HG03097 (cell line): ENCODE measurements around the gene SMCHD1.
"Not testable (repeated sequence)": the region's sequence is repeated elsewhere in the genome, so short reads cannot be mapped to it uniquely, and the experiment has no call there.

ENCODE experiments used
- ATAC-seq: cut with Tn5 transposase; IDR thresholded peaks from one replicate; pipeline ENCODE4 v1.9.1; 2021; ENCODE audit not compliant: unreplicated experiment, low FRiP score

SMCHD1 gene

DNA sequence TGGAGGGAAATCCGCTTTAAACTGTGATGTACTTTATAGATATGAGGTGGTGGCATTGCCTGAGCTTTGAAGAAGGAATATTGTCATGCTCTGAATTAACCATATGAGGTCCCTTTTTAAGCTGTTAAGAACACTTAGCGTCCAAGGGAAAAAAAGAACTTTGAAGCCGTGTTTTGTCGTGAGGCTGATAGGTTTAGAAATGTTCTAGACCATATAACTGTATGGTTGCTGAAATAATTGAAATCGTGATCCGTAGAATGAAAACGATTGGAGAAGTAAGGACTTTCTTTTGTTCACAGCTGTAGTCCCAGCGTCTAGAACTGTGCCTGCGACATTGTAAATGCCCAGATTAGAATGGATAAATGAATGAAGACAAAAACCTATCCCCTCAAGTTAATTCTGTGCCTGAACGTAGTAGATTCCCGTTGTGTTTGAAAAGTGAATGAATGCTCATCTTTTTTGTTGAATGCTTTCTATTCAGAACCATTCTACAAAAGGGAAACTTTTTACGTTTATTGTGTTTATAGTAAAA is 1.5 kb downstream of the SMCHD1 start:
- no peak for ATAC-seq

DNA sequence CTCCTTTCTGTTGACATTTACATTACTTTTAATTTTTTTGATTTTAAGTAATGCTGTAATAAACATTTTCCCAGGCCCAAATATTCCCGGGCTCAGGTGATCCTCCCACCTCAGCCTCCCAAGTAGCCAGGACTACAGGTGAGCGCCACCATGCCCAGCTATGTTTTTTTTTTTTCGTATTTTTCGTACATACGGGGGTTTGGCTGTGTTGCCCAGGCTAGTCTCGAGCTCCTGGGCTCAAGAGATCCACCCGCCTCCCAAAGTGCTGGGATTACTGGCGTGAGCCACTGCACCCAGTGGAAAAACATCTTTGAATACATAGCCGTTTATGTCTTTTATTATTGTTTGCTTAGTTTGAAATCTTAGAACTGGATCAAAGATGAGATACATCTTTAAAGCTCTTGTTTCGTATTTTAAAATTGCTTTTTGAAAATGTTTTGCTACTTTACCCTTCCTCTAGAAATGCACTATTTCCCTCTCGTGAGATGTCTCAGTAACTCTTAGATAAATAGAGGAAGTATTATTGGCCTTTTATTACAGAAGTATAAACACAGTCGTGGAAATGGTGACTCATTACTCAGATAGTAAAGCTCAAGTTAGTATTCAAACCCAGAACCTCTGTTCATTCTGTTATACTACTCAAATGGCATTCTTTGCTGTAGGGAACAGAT is 2.4 kb downstream of the SMCHD1 start:
- ATAC-seq: no peak

DNA sequence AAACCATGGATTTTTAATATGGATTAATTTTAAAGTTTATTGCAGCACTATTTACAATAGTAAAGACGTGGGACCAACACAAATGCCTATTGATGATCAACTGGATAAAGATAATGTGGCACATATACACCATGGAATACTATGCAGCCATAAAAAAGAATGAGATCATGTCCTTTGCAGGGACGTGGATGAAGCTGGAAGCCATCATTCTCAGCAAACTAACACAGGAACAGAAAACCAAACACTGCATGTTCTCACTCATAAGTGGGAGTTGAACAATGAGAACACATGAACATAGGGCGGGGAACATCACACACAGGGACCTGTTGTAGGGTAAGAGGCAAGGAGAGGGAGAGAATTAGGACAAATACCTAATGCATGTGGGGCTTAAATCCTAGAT is 5.3 kb downstream of the SMCHD1 start:
- ATAC-seq: not testable (repeated sequence)

GRCh38 chr18:2662288-2662687 is 6.8 kb downstream of the SMCHD1 start:
- ATAC-seq: not testable (repeated sequence)

DNA sequence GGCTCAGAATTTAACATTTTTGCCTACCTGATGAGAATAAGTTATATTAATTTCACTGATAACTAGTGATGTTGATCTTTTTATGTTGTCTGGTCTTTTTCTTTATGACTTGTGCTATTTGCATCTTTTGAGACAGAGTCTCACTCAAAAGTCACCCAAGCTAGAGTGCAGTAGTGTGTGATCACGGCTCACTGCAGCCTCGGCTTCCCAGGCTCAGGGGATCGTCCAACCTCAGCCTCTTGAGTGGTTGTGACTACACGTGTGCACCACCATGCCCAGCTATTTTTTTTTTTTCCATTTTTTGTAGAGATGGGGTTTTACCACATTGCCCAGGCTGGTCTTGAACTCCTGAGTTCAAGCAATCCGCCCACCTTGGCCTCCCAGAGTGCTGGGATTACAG is 7.5 kb downstream of the SMCHD1 start:
- ATAC-seq: no peak

DNA sequence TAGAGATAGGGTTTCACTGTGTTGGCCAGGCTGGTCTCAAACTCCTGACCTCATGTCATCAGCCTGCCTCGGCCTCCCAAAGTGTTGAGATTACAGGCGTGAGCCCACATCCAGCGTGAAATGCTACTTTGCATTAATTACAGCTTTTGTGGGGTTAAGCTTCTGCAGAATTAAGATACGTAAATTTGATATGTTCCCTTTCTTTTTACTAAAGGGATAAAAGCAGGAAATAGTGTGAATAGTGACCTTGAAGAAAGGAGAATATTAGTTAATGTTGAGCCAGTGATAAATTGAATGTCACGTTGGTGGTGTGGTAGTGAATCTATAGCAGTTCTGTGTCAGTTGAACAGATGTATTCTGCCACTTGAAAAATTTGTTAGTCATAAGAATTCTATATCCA is 16.9 kb downstream of the SMCHD1 start:
- ATAC-seq: no peak

- ATAC-seq: no peak
Measured at GRCh38 chr18:2672872-2673271, 17.3 kb downstream of the SMCHD1 start.

- ATAC-seq: not testable (repeated sequence)
Measured at GRCh38 chr18:2678933-2679332, 23.4 kb downstream of the SMCHD1 start.

- ATAC-seq: no peak
Measured at GRCh38 chr18:2680216-2680792, 24.8 kb downstream of the SMCHD1 start.

DNA sequence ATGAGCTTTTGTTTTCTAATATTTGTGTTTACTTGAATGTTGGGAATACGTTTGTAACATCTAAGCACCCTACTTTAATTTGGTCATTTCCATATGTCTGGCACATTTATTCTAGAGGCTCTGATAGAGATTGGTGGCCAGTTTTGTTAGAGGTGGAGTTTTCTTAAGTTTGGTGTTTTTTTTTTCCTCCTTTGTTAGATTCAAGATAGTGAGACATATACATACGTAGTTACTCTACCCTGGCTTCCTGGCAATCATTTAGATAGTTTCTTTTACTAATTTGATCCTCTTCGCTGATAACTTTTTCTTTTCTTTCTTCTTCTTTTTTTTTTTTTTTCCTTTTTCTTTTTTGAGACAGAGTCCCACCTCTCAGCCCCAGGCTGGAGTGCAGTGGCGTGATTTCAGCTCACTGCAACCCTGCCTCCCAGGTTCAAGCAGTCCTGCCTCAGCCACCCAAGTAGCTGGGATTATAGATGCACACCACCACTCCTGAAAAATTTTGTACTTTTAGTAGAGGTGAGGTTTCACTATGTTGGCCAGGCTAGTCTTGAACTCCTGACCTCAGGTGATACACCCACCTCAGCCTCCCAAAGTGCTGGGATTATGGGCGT is 26.6 kb downstream of the SMCHD1 start:
- no peak for ATAC-seq

DNA sequence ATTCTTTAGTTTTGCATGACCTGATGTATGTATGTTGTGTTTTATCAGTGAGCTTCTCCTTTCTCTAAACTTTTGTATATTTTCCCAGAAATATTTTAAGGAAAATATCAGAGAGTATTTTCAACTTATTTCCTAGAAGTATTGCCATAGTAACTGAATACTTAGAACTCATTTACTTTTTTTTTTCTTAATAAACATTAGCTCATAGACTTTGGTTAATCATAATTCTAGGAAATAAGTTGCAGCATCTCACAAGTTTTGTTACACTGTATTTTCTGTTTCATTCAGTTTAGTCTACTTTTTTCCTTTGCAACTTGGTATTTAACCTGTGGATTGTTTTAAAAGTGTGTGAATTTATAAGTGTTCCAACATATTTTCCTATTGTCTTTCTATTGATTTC is 27.5 kb downstream of the SMCHD1 start:
- ATAC-seq: no peak

GRCh38 chr18:2686349-2686968 is 30.9 kb downstream of the SMCHD1 start:
- ATAC-seq: no peak

DNA sequence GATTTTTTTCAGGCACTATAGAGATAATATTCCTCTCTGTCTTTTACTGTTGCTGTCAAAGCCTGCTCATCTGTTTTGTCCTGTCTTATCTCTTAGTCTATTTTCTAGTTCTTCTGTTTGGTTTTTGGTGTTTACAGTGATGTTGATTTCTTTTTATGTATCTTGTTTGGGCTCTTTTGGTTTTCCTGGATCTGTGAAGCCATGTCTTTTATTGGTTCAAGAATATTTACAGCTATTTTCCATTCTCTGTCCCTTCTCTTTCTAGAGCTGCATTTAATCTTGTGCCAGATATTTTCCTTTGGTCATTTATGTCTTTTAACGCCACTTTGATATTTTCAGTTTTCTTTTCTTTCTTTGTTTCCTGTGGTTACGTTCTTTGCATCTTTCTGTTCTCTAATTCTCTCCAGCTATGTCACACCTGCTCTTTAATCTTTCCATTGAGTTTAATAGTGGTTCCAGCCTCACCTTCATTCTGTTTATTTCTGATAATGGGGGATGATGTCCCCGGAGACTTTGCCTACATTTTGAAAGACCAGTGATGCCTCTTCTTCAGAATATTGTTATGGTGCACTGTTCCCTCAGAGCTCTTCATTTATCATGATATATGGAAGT is 32.0 kb downstream of the SMCHD1 start:
- ATAC-seq: no peak

GRCh38 chr18:2692508-2692907 is 37.0 kb downstream of the SMCHD1 start:
- no peak for ATAC-seq

- ATAC-seq: no peak
Measured at GRCh38 chr18:2697184-2697583, 41.7 kb downstream of the SMCHD1 start.

- ATAC-seq: no peak
Measured at GRCh38 chr18:2699001-2699400, 43.5 kb downstream of the SMCHD1 start.

DNA sequence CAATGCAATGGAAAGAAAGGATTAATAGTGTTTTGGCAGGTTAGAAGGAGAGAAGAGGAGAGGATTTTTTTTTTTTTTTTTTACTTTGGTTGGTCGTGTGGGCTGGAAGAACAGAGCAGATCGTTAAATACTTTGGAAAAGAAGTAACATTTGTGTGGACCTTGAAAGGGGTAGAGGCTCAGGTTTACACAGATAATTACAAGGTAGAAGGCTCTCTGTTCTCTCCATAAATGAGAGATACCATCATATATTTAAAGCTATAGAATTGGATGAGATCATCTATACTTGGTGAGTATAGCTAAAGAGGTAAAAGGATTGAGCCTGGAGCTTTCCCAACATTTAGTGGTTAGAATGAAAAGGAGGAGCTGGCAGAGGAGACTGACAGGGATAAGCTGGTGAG is 49.0 kb downstream of the SMCHD1 start:
- ATAC-seq: no peak

DNA sequence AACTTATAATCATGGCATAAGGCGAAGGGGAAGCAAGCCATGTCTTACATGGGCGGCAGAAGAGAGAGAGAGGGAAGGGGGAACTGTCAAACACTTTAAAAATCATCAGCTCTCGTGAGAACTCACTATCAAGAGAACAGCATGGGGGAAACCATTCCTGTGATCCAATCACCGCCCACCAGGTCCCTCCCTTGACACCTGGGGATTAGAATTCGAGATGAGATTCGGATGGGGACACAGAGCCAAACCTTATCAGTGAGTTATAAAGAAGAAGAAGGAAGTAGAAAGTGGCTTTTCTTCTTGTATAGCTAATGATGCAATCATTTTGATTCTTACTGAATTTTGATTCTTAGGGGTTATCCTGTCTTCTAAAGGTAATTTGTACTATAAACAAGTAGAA is 51.4 kb downstream of the SMCHD1 start:
- no peak for ATAC-seq

GRCh38 chr18:2707551-2708168 is 52.1 kb downstream of the SMCHD1 start:
- no peak for ATAC-seq

- no peak for ATAC-seq
Measured at GRCh38 chr18:2709316-2709715, 53.8 kb downstream of the SMCHD1 start.

DNA sequence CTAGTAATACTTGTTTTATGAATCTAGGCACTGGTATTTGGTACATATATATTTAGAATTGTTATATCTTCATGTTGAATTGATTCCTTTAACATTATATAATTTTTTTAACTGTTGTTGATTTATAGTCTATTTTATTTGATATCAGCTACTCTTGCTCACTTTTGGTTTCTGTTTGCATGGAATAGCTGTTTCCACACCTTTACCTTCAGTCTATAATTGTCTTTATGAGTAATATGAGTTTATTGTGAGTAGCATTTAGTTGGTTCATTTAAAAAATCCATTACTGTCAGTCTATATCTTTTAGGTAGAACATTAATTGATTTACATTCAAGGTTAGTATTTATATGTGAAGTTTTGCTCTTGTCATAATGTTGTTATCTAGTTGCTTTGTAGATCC is 58.6 kb downstream of the SMCHD1 start:
- no peak for ATAC-seq
